ENCODE results near the gene ZGPAT. TPM values are rescaled to one million over a fixed set of nuclear protein-coding genes. Genes with fewer than 3 reads are reported as not detected.

The ZGPAT gene
- total and polyA plus RNA-seq, 2 of the 13 experiments (the other 11 are each of a cell fraction or from before 2014, with no cell fraction given), result 23.0 to 41.9 TPM

- TF ChIP-seq ZBTB40 (IDR thresholded peaks at IDR 0.05), result no peak
- no peak for TF ChIP-seq ZBTB40 (CRISPR knock-in tag; IDR thresholded peaks at IDR 0.05)
- TF ChIP-seq NONO (IDR thresholded peaks at IDR 0.05), result 0 out of 2 replicates have a peak, but pooled peaks have one; percentile 41
- TF ChIP-seq NONO (CRISPR knock-in tag; conservative IDR thresholded peaks at IDR 0.05), result no peak
- TF ChIP-seq JUNB (CRISPR knock-in tag; IDR thresholded peaks at IDR 0.05; ENCODE audit: borderline replicate concordance), result peak; percentile 16; the same call in 1 of the 2 replicates
- TF ChIP-seq SOX6 (IDR thresholded peaks at IDR 0.05), result peak; percentile 81; the same call in 1 of the 2 replicates
- TF ChIP-seq SOX6 (CRISPR knock-in tag; IDR thresholded peaks at IDR 0.05), result no peak
- TF ChIP-seq TFDP1 (CRISPR knock-in tag; IDR thresholded peaks at IDR 0.05; ENCODE audit: borderline replicate concordance), result no peak
- 0 out of 2 replicates have a peak, but pooled peaks have one; percentile 14 for TF ChIP-seq NFRKB (IDR thresholded peaks at IDR 0.05)
- TF ChIP-seq IKZF1 (IDR thresholded peaks at IDR 0.05), result peak; percentile 97; the same call in 1 of the 2 replicates
- no peak for TF ChIP-seq HCFC1 (IDR thresholded peaks at IDR 0.05; ENCODE audit: low read depth, low read length)
- TF ChIP-seq NBN (conservative IDR thresholded peaks at IDR 0.05), result peak; percentile 74; the same call in 1 of the 2 replicates
- peak in 1 of 2 experiments; percentile 40; a peak in 1 of 4 replicates for TF ChIP-seq POLR2A (IDR thresholded peaks at IDR 0.05; ENCODE audit: insufficient read depth in 1 of 2, low read depth in 2 of 2, low read length in 2 of 2)
- TF ChIP-seq ZNF646 (CRISPR knock-in tag; IDR thresholded peaks at IDR 0.05), result peak; percentile 78
- peak; percentile 28 for TF ChIP-seq POLR2AphosphoS5 (IDR thresholded peaks at IDR 0.05; ENCODE audit: low read depth, low read length)
- TF ChIP-seq SP1 (IDR thresholded peaks at IDR 0.05), result 0 out of 2 replicates have a peak, but pooled peaks have one; percentile 54
- TF ChIP-seq SP1 (CRISPR knock-in tag; IDR thresholded peaks at IDR 0.05), result no peak
These were observed 23.6 kb downstream of the ZGPAT start (continued) for GRCh38 chr20:63731410-63731809.
